ENCODE results near the gene NAGLU. TPM values are rescaled to one million over a fixed set of nuclear protein-coding genes. Genes with fewer than 3 reads are reported as not detected.
A peak's percentile ranks its signal among the peaks of the same experiment; 100 is the strongest.

Gene NAGLU
- total and polyA plus RNA-seq, 7 experiments from 2014 or later: 6.6 to 27.1 (median 21.9) TPM

- Mint-ChIP-seq H3K27me3 (peaks cover 0 to 3% (median 0%) of the 10 kb centered on the region in 5 donors), H3K9me3 (peaks cover 0 to 4% (median 0%) of the 10 kb centered on the region in 11 donors), H3K4me3 (peak overlapping the region; percentile 12 to 93 (median 42)), H3K4me1 (peaks cover 26 to 62% (median 49%) of the 10 kb centered on the region in 7 donors), H3K27ac (peak overlapping the region in 7 of 9 donors; percentile 13 to 87 (median 43)), H3K36me3 (peaks cover 0 to 27% (median 3%) of the 10 kb centered on the region in 5 donors)
- no peak overlapping the region for H3K4me3 ChIP-seq (ENCODE audit: low read length)
- CTCF ChIA-PET: interaction anchor here (0.6 to 1.4 kb wide), 2 partner anchors 33 to 242 kb away, joined by 3 read pairs; no protein-coding TSS in a partner anchor
- peaks cover 31 to 32% of the 10 kb centered on the region in 2 donors for H3K4me1 ChIP-seq (ENCODE audit: control insufficient read depth in 2 of 2, insufficient read depth in 2 of 2, low read length in 2 of 2)
- peak overlapping the region; percentile 92 for H3K27ac ChIP-seq (ENCODE audit: low read depth, low read length)
- no peaks in the 10 kb centered on the region for H3K9me3 ChIP-seq (ENCODE audit: control insufficient read depth in 2 of 3, low read length in 3 of 3)
- intact Hi-C loops (cut with micrococcal nuclease): no loop called here
- H3K27me3 ChIP-seq (ENCODE audit: control insufficient read depth in 2 of 2, insufficient read depth in 2 of 2, low read length in 2 of 2): no peaks in the 10 kb centered on the region
- H3K36me3 ChIP-seq (ENCODE audit: control insufficient read depth in 2 of 3, insufficient read depth in 3 of 3, low read length in 3 of 3): peaks cover 5 to 60% (median 26%) of the 10 kb centered on the region in 3 experiments
- ATAC-seq (no peak), DNase-seq (no peak)
- POLR2A ChIA-PET: interaction anchor here (0.8 to 5.8 kb wide), 4 partner anchors 11 to 44 kb away, joined by 3 to 27 read pairs (median 22); partner anchors contain the start of genes HSD17B1, NAGLU and PSMC3IP
Observed at GRCh38 chr17:42564815-42565522, 28.9 kb downstream of the NAGLU start.

- Mint-ChIP-seq H3K4me3 (peak overlapping the region in 9 of 10 donors; percentile 6 to 98 (median 93)), H3K27me3 (peaks cover 0 to 3% (median 0%) of the 10 kb centered on the region in 5 donors), H3K9me3 (peaks cover 0 to 4% (median 0%) of the 10 kb centered on the region in 11 donors), H3K4me1 (peaks cover 26 to 62% (median 50%) of the 10 kb centered on the region in 7 donors), H3K27ac (peak overlapping the region in 8 of 9 donors; percentile 25 to 98 (median 91)), H3K36me3 (peaks cover 0 to 28% (median 3%) of the 10 kb centered on the region in 5 donors)
- no peaks in the 10 kb centered on the region for H3K27me3 ChIP-seq (ENCODE audit: control insufficient read depth in 2 of 2, insufficient read depth in 2 of 2, low read length in 2 of 2)
- H3K27ac ChIP-seq (ENCODE audit: low read depth, low read length): peak overlapping the region; percentile 92
- ChIA-PET POLR2A (interaction anchor here (0.6 to 5.8 kb wide), 8 partner anchors 9 to 177 kb away, joined by 3 to 27 read pairs (median 8); partner anchors contain the start of genes HSD17B1, NAGLU, PSMC3IP and STAT3), CTCF (interaction anchor here (0.5 to 1.4 kb wide), 3 partner anchors 13 to 243 kb away, joined by 3 read pairs; partner anchors contain the start of genes RETREG3 and TUBG1)
- H3K36me3 ChIP-seq (ENCODE audit: control insufficient read depth in 2 of 3, insufficient read depth in 3 of 3, low read length in 3 of 3): peaks cover 10 to 67% (median 30%) of the 10 kb centered on the region in 3 experiments
- DNase-seq: no peak
- intact Hi-C loops (cut with micrococcal nuclease): loop anchor here in 1 of 2 donors (1.0 kb wide), 1 partner anchor 12 kb away; the partner anchor contains the start of gene PSMC3IP
- H3K9me3 ChIP-seq (ENCODE audit: control insufficient read depth in 2 of 3, low read length in 3 of 3): no peaks in the 10 kb centered on the region
- H3K4me3 ChIP-seq (ENCODE audit: low read length): no peak overlapping the region
- no peak for ATAC-seq
- H3K4me1 ChIP-seq (ENCODE audit: control insufficient read depth in 2 of 2, insufficient read depth in 2 of 2, low read length in 2 of 2): peaks cover 31 to 32% of the 10 kb centered on the region in 2 donors
Observed at GRCh38 chr17:42565523-42566214, 29.6 kb downstream of the NAGLU start.

- H3K27me3 Mint-ChIP-seq: peaks cover 0 to 3% (median 0%) of the 10 kb centered on the region in 5 donors
- H3K4me1 ChIP-seq (ENCODE audit: control insufficient read depth in 2 of 2, insufficient read depth in 2 of 2, low read length in 2 of 2): peaks cover 30% of the 10 kb centered on the region in 2 donors
- peaks cover 26 to 62% (median 50%) of the 10 kb centered on the region in 7 donors for H3K4me1 Mint-ChIP-seq
Observed at GRCh38 chr17:42566215-42566882, 30.3 kb downstream of the NAGLU start.

GRCh38 chr17:42566883-42567573 lies 31.0 kb downstream of the NAGLU start, which contains the start of gene MLX:
MLX (plus strand) TSS chr17:42567100; CDS start chr17:42567125, 25 bp downstream.
- peak within 1 kb of the TSS; percentile 76 for H3K4me3 ChIP-seq (ENCODE audit: low read length)
- DNase-seq: peak; percentile 86 to 96 (median 90)
- Mint-ChIP-seq H3K4me3 (peak within 1 kb of the TSS; percentile 80 to 98 (median 95)), H3K4me1 (peaks cover 26 to 57% (median 45%) of the 10 kb centered on the region in 7 donors), H3K9me3 (peaks cover 0 to under 1% (median 0%) of the 10 kb centered on the region in 11 donors), H3K36me3 (peaks cover 0 to 27% (median 0%) of the 10 kb centered on the region in 5 donors), H3K27ac (peak within 1 kb of the TSS; percentile 87 to 98 (median 95)), H3K27me3 (no peaks in the 10 kb centered on the region)
- peak within 1 kb of the TSS; percentile 92 for H3K27ac ChIP-seq (ENCODE audit: low read depth, low read length)
- H3K4me1 ChIP-seq (ENCODE audit: control insufficient read depth in 2 of 2, insufficient read depth in 2 of 2, low read length in 2 of 2): peaks cover 26 to 27% of the 10 kb centered on the region in 2 donors
- POLR2A ChIA-PET: interaction anchor here (0.5 to 5.8 kb wide), 14 partner anchors 10 to 551 kb away, joined by 3 to 27 read pairs (median 4); partner anchors contain the start of genes BECN1, HSD17B1, NAGLU and PSMC3IP
- intact Hi-C loops (cut with micrococcal nuclease): loop anchor here (1.0 kb wide), 1 partner anchor 10 kb away; the partner anchor contains the start of gene PSMC3IP (in 2 of the 2)
- H3K9me3 ChIP-seq (ENCODE audit: control insufficient read depth in 2 of 3, low read length in 3 of 3): no peaks in the 10 kb centered on the region
- peak; percentile 80 for ATAC-seq
- peaks cover 20 to 79% (median 30%) of the 10 kb centered on the region in 3 experiments for H3K36me3 ChIP-seq (ENCODE audit: control insufficient read depth in 2 of 3, insufficient read depth in 3 of 3, low read length in 3 of 3)
- CTCF ChIA-PET: interaction anchor here (1.2 to 2.3 kb wide), 2 partner anchors 11 to 42 kb away, joined by 3 to 9 read pairs; partner anchors contain the start of genes PSMC3IP, RETREG3 and TUBG1
- H3K27me3 ChIP-seq (ENCODE audit: control insufficient read depth in 2 of 2, insufficient read depth in 2 of 2, low read length in 2 of 2): no peaks in the 10 kb centered on the region

More at GRCh38 chr17:42566215-42566882, 30.3 kb downstream of the NAGLU start:
- DNase-seq (no peak), ATAC-seq (no peak)
- H3K4me3 ChIP-seq (ENCODE audit: low read length): peak overlapping the region; percentile 76
- ChIA-PET POLR2A (interaction anchor here (0.6 to 5.8 kb wide), 11 partner anchors 9 to 258 kb away, joined by 3 to 27 read pairs (median 5); partner anchors contain the start of genes BECN1, HSD17B1, NAGLU and PSMC3IP), CTCF (interaction anchor here (0.5 to 1.2 kb wide), 2 partner anchors 12 to 43 kb away, joined by 3 read pairs; partner anchors contain the start of genes RETREG3 and TUBG1)
- H3K27ac ChIP-seq (ENCODE audit: low read depth, low read length): peak overlapping the region; percentile 92
- no peaks in the 10 kb centered on the region for H3K9me3 ChIP-seq (ENCODE audit: control insufficient read depth in 2 of 3, low read length in 3 of 3)
- Mint-ChIP-seq H3K9me3 (peaks cover 0 to 4% (median 0%) of the 10 kb centered on the region in 11 donors), H3K27ac (peak overlapping the region; percentile 87 to 98 (median 95)), H3K36me3 (peaks cover 0 to 28% (median 3%) of the 10 kb centered on the region in 5 donors), H3K4me3 (peak overlapping the region; percentile 80 to 98 (median 95))
- H3K36me3 ChIP-seq (ENCODE audit: control insufficient read depth in 2 of 3, insufficient read depth in 3 of 3, low read length in 3 of 3): peaks cover 13 to 73% (median 30%) of the 10 kb centered on the region in 3 experiments
- H3K27me3 ChIP-seq (ENCODE audit: control insufficient read depth in 2 of 2, insufficient read depth in 2 of 2, low read length in 2 of 2): no peaks in the 10 kb centered on the region
- intact Hi-C loops (cut with micrococcal nuclease): loop anchor here in 1 of 2 donors (1.0 kb wide), 1 partner anchor 11 kb away; the partner anchor contains the start of gene PSMC3IP

- Mint-ChIP-seq H3K9me3 (no peaks in the 10 kb centered on the region), H3K4me1 (peaks cover 20 to 47% (median 38%) of the 10 kb centered on the region in 7 donors), H3K27ac (peak overlapping the region in 6 of 9 donors; percentile 9 to 96 (median 84)), H3K27me3 (no peaks in the 10 kb centered on the region), H3K4me3 (peak overlapping the region; percentile 27 to 98 (median 94)), H3K36me3 (peaks cover 5 to 40% (median 9%) of the 10 kb centered on the region in 5 donors)
- no peak for ATAC-seq
- ChIA-PET CTCF (interaction anchor here (0.7 to 2.3 kb wide), 3 partner anchors 9 to 256 kb away, joined by 3 to 9 read pairs (median 3); partner anchors contain the start of gene PSMC3IP), POLR2A (interaction anchor here (0.6 to 5.8 kb wide), 13 partner anchors 9 to 552 kb away, joined by 3 to 27 read pairs (median 4); partner anchors contain the start of genes DNAJC7, HSD17B1, NAGLU and PSMC3IP)
- Histone ChIP-seq H3K9me3 (ENCODE audit: control insufficient read depth in 2 of 3, low read length in 3 of 3) (no peaks in the 10 kb centered on the region), H3K36me3 (ENCODE audit: control insufficient read depth in 2 of 3, insufficient read depth in 3 of 3, low read length in 3 of 3) (peaks cover 23 to 85% (median 36%) of the 10 kb centered on the region in 3 experiments), H3K27me3 (ENCODE audit: control insufficient read depth in 2 of 2, insufficient read depth in 2 of 2, low read length in 2 of 2) (no peaks in the 10 kb centered on the region), H3K27ac (ENCODE audit: low read depth, low read length) (peak overlapping the region; percentile 31), H3K4me3 (ENCODE audit: low read length) (no peak overlapping the region), H3K4me1 (ENCODE audit: control insufficient read depth in 2 of 2, insufficient read depth in 2 of 2, low read length in 2 of 2) (peaks cover 13 to 17% of the 10 kb centered on the region in 2 donors)
- intact Hi-C loops (cut with micrococcal nuclease): no loop called here
- no peak for DNase-seq
Observed at GRCh38 chr17:42568341-42569111, 32.5 kb downstream of the NAGLU start.

All from naive thymus-derived CD4-positive, alpha-beta T cell (primary cell).